ENCODE results near the gene GALNT18.
"Not testable (repeated sequence)": the region's sequence is repeated elsewhere in the genome, so short reads cannot be mapped to it uniquely, and the experiment has no call there.

The GALNT18 gene

GRCh38 chr11:11380340-11380739, 241.5 kb downstream of the GALNT18 start:
- no peak for DNase-seq

DNA sequence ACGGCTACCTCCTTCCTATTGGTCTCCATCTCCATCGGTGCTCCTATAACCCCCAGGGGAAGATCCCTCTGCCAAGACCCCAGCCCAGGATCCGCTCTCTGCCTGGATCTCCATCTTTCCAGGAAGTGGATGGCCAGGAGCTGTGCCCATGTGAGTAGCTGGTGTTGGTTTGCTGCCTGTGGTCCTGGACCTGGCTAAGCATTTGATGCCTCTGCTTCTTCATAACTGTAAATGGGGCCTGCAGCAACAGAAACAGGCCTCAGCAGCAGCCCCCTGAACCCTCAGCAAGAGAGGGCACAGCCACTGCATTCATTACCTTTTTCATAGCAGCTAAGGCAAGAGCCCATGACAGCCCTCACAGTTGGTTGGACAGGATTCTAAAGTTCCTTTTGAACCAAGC, 242.1 kb downstream of the GALNT18 start:
- DNase-seq: no peak

DNA sequence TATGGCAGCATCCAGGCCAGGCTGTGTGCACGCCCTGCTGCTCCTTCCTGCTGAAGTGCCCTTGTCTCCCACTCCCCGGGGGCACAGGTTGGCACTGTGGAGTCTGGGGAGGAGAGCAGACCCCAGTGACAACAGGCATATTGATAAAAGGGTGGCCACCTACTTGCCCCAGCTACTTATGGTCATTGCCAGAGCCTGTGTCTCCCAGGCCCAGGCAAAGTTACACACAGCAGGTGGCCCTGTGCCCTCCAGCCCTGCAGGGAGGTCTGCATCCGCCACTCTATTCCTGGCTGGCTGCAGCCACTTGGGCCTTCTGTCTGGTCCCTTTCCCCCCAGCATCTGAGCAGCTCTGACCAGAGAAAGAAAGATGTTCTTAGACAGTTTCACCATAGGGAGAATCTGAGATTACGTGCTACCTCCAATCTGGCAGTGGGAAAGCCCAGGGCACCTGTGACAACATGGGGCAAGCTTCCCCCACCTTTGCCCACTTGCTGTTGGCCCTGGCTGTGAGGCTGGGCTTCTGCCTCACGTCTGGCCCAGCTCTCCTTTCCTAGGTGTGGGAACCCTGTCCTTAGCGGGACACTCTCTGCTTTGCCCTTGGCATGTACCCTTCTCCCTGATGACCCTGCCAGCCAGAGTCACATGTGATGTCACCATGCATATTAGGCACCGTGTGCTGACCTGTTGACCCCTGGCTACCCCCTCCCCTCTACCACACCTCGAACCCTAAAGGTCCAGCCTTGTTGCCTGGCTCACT, 243.4 kb downstream of the GALNT18 start:
- no peak for DNase-seq

DNA sequence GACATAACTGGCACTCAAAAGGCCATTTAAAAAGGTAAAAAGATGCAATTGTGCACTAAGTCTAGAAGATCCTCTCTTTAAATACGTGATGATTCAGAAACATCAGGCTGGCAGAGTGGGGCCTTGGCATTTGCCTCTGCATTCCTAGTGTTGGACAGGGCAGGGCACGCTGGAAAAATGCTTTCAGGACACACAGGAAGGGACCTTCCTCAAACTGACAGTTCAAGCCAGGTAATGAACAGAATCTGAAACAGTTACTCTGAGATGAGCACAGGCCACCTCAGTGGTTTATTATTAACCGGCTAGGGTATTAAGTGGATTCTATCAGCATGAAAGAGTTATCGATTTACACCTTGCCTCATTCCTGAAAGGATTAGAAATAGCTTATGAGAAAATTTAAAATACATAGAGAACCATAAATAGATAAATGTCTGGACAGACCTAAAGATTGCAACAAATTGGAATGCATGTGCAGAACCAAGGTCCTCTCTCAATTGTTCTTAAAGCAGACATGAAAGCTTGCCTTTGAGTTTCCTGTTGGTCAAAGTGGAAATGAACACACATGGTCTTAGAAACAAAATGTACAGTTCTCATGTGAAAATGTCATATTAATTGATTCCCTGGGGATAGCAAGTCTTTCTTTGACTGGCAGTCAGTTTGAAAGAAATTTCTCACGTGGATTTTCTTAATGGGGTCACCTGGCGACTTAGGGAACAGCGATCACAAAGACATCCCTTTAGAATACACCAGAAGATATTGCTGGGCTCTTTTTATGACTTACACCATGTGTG, 247.3 kb downstream of the GALNT18 start:
- no peak for DNase-seq

DNA sequence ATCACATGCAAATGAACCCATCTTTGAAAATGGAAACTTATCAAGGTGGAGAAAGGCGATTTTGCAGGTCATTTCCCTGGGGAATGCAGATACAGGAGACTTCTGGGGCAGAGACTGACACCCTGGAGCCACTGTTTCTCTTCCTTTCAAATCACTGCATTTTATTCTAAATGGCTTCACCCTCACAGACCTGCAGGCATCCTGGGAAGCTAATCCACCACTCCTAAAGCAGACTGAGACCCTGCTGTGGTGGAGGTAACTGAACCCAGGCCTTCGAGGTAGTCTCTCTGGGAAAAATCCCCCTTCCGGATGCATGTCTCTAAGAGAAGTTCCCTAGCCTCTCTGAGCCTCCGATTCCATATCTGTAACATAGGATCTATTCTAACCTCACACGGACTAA, 247.9 kb downstream of the GALNT18 start:
- DNase-seq: no peak

- DNase-seq: no peak
Measured at GRCh38 chr11:11372461-11372860, 249.3 kb downstream of the GALNT18 start.

DNA sequence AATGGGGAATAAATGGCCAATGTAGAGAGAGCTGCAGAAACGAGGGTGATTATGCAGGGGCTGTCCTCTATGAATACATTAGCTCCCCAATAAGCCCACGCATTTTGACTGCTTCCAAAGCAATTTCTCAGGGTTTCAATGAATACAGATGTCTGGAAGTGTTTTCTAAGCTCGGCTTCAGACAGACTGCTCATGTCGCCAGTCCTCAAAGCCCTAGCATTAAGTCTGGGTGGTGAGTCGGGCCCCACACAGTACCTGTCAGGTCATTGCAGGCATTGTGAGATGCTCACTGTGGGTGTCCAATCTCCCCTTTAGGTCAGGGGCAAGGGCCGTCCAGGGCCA, 250.9 kb downstream of the GALNT18 start:
- no peak for DNase-seq

GRCh38 chr11:11370255-11370961, 251.4 kb downstream of the GALNT18 start:
- DNase-seq: no peak

DNA sequence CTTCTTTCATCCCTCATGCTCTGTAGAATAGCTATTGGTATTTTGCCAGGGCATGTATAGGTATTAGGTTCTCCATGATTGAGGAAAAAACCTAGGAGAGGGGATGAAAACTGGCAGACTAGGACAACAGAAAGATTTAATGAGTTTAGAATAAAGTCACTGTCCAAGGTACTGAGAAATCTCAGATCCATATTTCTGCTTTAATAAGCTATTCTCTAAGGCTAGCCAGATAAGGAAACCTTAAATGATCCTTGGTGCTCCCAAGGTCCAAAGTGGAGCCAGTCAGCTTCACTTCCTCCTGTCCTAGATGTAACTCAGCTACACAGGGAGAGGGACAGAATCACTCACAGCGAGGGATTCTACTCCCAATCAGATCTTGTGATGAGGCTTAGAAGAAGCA, 255.0 kb downstream of the GALNT18 start:
- DNase-seq: no peak

GRCh38 chr11:11363674-11364073, 258.1 kb downstream of the GALNT18 start:
- no peak for DNase-seq

GRCh38 chr11:11359611-11360010, 262.2 kb downstream of the GALNT18 start:
- DNase-seq: no peak

DNA sequence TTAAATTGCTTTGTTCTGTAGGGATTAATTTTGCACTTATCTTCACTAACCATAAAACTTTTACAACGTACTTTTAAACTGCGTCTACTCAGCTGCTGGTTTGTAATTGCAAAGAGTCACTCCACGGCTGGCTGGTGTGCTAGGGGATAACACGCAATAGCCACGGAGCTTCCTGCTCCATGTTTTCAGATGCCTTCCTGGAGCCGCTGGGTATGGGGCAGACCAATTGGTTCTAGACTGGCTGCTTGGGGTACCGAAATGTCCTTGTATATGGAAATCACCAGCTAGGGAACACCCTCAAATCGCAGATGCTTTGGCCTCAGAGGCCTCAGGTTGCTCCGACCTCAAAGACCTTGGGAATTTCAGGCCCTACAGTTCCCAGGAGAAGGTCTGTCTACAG, 265.0 kb downstream of the GALNT18 start:
- no peak for DNase-seq

GRCh38 chr11:11352878-11353277, 268.9 kb downstream of the GALNT18 start, which contains the start of gene CSNK2A3:
Gene CSNK2A3 (minus strand): TSS chr11:11353250. CDS start chr11:11353119, 131 bp downstream.
- DNase-seq: not testable (repeated sequence)

DNA sequence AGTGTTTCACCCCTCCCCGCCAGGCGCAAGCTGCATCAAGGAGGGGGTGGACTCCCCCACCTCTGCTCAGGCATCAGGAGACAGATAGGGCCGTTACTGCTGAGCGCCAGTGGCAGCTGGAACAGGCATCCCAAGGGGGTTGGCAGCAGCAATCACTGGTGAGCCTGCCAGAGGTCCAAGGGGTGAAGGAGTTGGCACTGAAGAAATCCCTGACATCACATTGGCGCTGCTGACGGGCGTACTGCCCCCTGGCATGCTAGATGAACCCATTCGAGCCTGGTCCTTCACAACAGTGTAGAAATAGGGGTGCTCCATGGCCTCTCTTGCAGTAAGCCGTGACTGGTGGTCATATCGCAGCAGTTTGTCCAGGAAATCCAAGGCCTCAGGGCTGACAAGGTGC, 270.0 kb downstream of the GALNT18 start:
- DNase-seq: not testable (repeated sequence)

DNA sequence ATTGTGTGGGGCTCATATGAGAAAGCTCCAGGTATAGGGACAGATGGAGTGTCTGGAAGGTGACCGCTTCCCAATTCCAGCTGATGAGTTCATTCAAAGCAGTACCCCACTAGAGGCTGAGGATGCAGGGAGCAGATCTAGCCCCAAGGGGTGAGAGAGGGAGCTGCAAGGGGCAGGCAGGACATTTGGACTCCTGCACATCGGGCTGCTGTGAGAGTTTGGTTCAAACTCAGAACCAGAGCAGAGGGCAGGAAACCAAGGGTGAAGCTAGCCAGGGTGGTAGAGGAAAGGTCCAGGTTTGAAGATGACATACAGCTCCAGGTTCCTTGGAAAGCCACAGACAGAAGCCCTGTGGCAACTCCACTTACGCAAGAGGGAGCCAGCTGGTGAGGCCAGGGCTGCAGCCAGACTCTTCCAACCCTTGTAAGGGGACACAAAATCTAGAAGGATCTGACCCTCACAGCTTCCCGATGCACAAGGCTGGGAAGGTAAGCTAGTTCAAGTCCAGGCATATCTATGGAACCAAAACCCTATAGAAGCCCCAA, 270.7 kb downstream of the GALNT18 start:
- no peak for DNase-seq

GRCh38 chr11:11349870-11350337, 271.9 kb downstream of the GALNT18 start:
- DNase-seq: no peak

- no peak for DNase-seq
Measured at GRCh38 chr11:11349106-11349825, 272.5 kb downstream of the GALNT18 start.

DNA sequence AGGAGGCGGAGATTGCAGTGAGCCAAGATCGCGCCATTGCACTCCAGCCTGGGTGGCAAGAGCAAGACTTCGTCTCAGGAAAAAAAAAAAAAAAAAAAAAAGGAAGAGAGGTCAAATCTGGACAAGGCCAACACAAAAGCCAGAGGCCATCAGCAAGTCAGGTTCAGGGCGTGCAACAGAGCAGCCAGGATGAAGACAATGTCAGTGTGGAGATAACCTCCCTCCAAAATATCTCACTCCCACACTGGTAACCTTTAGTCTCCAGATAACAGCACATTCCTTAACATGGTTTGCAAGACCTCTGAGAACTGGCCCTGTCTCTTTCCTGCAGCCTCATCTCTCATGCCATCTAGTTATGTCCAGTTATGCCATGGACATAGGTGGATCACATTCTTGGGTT, 273.5 kb downstream of the GALNT18 start:
- no peak for DNase-seq

DNA sequence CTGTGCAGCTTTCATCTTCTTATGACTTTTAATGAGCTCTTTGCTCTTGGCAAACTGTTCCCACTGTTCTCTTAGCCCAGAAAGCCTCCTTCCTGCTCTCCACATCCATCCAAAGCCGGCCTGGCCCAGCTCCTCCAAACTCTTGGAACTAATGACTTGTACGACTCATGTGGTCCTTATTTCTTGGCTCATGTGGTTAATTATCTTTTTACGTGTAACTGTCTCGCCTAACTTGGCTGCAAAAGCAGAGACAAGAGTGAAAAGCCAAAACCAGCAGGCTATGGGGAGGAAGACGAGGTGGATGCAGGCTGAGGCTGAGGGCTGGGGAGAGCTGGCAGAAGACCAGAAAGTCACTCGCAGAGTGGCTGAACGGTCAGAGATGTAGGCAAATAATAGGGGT, 274.2 kb downstream of the GALNT18 start:
- no peak for DNase-seq

DNA sequence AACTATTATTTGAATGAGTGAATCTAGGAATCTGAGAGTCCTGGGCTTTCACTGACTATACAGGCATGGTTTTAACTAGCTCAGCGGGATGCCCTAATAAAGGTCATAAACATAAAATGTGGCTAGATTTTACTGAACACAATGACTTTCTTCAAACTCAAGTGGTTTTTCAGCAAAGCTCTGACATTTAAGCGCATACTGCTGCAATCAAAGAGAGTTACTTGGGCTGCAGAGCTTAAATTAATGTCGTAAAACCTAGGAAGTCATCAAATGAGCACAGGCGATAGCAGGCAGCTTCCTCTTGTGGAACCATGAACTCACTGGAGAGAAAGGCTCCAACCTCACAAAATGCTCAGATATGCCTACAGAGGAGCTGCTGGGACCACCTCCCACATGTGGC, 275.5 kb downstream of the GALNT18 start:
- no peak for DNase-seq

GRCh38 chr11:11345099-11345498, 276.7 kb downstream of the GALNT18 start:
- no peak for DNase-seq

DNA sequence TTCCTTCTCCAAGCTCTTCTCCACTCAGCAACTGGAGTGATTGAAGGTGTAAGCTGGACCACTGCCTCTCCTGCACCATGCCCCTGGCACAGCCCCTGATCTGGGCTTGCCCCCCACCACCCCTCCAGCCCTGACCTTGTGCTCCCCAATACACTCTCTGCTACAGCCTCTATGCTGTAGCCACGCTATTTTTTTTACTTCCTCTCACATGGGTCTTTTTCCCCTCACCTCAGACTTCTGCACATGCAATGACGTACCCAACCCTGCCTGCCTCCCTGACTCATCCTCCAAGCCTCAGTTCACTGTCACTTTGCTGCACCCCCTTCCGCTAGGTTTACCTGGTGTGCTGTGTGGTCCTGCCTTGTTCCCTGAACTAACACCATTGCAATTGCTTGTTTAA, 277.8 kb downstream of the GALNT18 start:
- no peak for DNase-seq

GRCh38 chr11:11338304-11338703, 283.5 kb downstream of the GALNT18 start:
- no peak for DNase-seq

All from stimulated activated CD4-positive, alpha-beta T cell treated with anti-CD3 and anti-CD28 coated beads, Interleukin-2, amount 100 ng/mL, for 48 hours (primary cell).